Parathyroid adenoma (tissue), 2 donors: ENCODE results near the gene BANF1.
"Not testable (repeated sequence)": the region's sequence is repeated elsewhere in the genome, so short reads cannot be mapped to it uniquely, and the experiment has no call there.

ENCODE experiments used
- H2AFZ ChIP-seq: fragments of 300-600 bp; sonication (generic); one replicate; pipeline ENCODE4 v1.7.0; 2017; ENCODE audit warnings: antibody characterized with exemption, mild to moderate bottlenecking
- H3K27ac ChIP-seq: fragments of 300-600 bp; sonication (generic); one replicate; pipeline ENCODE4 v1.7.0; 2017
- H3K27me3 ChIP-seq: fragments of 300-600 bp; sonication (generic); one replicate; pipeline ENCODE4 v1.7.0; 2017; ENCODE audit warnings: low read length; ENCODE audit not compliant: control insufficient read depth, insufficient read depth
- H3K36me3 ChIP-seq: fragments of 300-600 bp; sonication (generic); one replicate; pipeline ENCODE4 v1.7.0; 2017; ENCODE audit warnings: low read length; ENCODE audit not compliant: control insufficient read depth, insufficient read depth
- H3K4me1 ChIP-seq: fragments of 300-600 bp; sonication (generic); one replicate; pipeline ENCODE4 v1.7.0; 2017; ENCODE audit warnings: control low read depth
- H3K4me2 ChIP-seq: fragments of 300-600 bp; sonication (generic); one replicate; pipeline ENCODE4 v1.7.0; 2017; ENCODE audit warnings: low read length
- H3K4me3 ChIP-seq: fragments of 300-600 bp; sonication (generic); one replicate; pipeline ENCODE4 v1.7.0; 2017; ENCODE audit warnings: low read depth, low read length
- H3K79me2 ChIP-seq: fragments of 300-600 bp; sonication (generic); one replicate; pipeline ENCODE4 v1.7.0; 2017; ENCODE audit warnings: control low read depth
- H3K9ac ChIP-seq: fragments of 300-600 bp; sonication (generic); one replicate; pipeline ENCODE4 v1.7.0; 2017; ENCODE audit warnings: mild to moderate bottlenecking
- H3K9me3 ChIP-seq: fragments of 300-600 bp; sonication (generic); one replicate; pipeline ENCODE4 v1.7.0; 2017; ENCODE audit warnings: low read length; ENCODE audit not compliant: control insufficient read depth
- TF ChIP-seq, protein P1 (sequence below): fragments of 300-600 bp; sonication (generic); IDR thresholded peaks from one replicate; pipeline ENCODE4 v1.7.0; 2017; ENCODE audit warnings: antibody characterized with exemption, mild to moderate bottlenecking
- donor health status: primary hyperparathyroidism.

The BANF1 gene

DNA sequence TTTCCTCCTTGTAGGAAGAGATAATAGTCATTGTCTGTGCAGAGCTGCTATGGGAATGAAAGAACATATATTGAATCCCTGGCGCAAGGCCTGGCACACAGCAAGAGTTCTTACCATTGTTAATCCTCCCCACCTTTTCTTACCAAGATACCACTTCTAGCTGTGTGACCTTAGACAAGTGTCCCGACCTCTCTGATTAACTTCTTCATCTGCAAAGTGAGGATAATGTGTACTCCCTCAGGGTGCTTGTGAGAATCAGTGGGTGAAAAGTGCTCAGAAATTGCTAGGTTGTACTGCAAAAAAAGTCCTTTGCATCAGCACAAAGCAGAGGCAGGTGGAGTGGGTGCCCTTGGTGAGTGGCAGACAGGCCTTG, 5.8 kb downstream of the BANF1 start:
- Histone ChIP-seq H3K27ac (peak overlapping the region; percentile 69), H3K36me3 (no peaks in the 10 kb centered on the region), H3K27me3 (no peaks in the 10 kb centered on the region), H3K9ac (no peak overlapping the region), H3K4me1 (peaks cover 3% of the 10 kb centered on the region), H3K4me2 (no peak overlapping the region), H2AFZ (peak overlapping the region; percentile 80), H3K79me2 (no peaks in the 10 kb centered on the region), H3K9me3 (no peaks in the 10 kb centered on the region), H3K4me3 (no peak overlapping the region)
- TF ChIP-seq, protein P1, sequence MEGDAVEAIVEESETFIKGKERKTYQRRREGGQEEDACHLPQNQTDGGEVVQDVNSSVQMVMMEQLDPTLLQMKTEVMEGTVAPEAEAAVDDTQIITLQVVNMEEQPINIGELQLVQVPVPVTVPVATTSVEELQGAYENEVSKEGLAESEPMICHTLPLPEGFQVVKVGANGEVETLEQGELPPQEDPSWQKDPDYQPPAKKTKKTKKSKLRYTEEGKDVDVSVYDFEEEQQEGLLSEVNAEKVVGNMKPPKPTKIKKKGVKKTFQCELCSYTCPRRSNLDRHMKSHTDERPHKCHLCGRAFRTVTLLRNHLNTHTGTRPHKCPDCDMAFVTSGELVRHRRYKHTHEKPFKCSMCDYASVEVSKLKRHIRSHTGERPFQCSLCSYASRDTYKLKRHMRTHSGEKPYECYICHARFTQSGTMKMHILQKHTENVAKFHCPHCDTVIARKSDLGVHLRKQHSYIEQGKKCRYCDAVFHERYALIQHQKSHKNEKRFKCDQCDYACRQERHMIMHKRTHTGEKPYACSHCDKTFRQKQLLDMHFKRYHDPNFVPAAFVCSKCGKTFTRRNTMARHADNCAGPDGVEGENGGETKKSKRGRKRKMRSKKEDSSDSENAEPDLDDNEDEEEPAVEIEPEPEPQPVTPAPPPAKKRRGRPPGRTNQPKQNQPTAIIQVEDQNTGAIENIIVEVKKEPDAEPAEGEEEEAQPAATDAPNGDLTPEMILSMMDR = no peak

DNA sequence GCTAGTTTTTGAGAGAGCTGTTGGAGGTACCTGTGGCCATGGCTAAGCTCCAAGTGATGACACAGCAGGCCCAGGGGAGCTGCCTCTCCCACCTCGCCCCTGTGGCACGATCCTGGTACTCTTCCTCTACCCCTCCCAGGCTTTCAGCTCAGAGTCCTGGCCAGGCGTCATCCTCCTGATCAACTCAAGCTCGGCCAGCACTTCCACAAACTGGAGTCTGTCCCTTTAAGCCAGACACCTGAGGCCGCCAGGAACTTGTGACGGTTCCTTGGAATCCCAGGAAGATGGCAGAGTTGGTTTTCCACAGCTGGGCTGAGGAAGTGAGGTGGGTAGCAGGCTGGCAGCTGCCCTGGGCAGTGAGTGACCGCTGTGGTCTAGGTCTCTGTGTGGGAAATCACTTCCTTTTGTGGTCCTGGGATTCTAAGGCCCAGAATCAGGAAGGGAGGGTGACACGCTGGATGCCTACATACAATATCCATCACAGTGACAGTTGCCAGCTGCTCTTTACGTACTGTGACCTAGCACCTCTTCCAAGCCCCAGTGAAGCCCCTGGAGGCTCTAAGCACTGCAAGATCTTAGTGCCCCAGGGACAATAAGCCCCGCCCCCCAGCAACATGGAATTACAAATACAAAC, 6.3 kb downstream of the BANF1 start:
- TF ChIP-seq, protein P1 = no peak
- Histone ChIP-seq H3K4me3 (no peak overlapping the region), H3K9me3 (no peaks in the 10 kb centered on the region), H3K9ac (no peak overlapping the region), H3K27me3 (no peaks in the 10 kb centered on the region), H2AFZ (peak overlapping the region; percentile 80), H3K36me3 (no peaks in the 10 kb centered on the region), H3K4me1 (peaks cover 3% of the 10 kb centered on the region), H3K27ac (peak overlapping the region; percentile 69), H3K4me2 (peak overlapping the region; percentile 44), H3K79me2 (no peaks in the 10 kb centered on the region)

DNA sequence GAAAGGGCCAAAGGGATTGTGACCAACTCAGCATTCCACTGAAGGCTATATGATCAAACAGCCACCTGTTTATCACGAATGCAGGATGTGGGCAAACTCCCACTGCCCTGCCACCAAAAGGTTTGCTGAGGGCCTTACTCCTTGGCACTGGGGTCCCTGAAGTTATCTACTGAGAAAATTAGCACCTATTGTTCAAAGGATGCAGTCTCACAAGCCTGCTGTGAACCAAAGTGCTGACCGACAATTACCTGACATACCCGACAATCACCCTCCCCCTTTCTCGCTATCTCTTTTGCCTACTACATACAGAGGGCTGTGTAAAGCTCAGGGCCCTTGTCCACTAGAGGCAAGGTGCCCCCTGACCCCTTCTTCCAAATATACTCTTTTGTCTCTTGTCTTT, 7.7 kb downstream of the BANF1 start:
- H3K4me2 ChIP-seq, H2AFZ ChIP-seq, H3K27me3 ChIP-seq, H3K9me3 ChIP-seq, H3K9ac ChIP-seq, H3K27ac ChIP-seq, H3K79me2 ChIP-seq, H3K36me3 ChIP-seq, H3K4me3 ChIP-seq, H3K4me1 ChIP-seq: not testable (repeated sequence)

DNA sequence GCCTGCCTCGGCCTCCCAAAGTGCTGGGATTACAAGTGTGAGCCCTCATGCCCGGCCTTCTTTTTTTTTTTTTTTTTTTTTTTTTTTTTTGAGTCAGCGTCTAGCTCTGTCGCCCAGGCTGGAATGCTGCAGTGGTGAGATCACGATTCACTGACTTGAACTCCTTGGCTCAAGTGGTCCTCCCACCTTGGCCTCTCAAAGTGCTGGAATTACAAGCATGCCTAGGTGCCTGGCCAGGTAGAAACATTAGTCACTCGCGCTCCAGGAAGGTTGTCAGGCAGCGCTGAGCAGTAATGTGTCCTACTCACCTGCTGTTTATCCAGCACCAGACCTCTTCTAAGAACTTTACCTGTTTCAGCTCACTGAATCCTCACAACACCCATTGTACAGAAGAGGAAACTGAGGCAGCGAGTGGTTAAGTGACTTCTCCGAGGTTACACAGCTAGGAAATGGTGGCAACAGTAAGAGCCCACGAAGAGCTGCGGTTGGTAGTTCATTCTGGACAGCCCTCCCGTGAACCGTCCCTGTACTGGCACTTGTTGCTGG, 9.0 kb downstream of the BANF1 start:
- no peak overlapping the region for H3K9ac ChIP-seq
- H2AFZ ChIP-seq = peak overlapping the region; percentile 75
- H3K27me3 ChIP-seq = no peaks in the 10 kb centered on the region
- no peaks in the 10 kb centered on the region for H3K9me3 ChIP-seq
- no peak overlapping the region for H3K27ac ChIP-seq
- H3K4me1 ChIP-seq = peaks cover 14% of the 10 kb centered on the region
- no peak overlapping the region for H3K4me3 ChIP-seq
- TF ChIP-seq, protein P1 = no peak
- no peaks in the 10 kb centered on the region for H3K36me3 ChIP-seq
- H3K79me2 ChIP-seq = no peaks in the 10 kb centered on the region
- H3K4me2 ChIP-seq = no peak overlapping the region

DNA sequence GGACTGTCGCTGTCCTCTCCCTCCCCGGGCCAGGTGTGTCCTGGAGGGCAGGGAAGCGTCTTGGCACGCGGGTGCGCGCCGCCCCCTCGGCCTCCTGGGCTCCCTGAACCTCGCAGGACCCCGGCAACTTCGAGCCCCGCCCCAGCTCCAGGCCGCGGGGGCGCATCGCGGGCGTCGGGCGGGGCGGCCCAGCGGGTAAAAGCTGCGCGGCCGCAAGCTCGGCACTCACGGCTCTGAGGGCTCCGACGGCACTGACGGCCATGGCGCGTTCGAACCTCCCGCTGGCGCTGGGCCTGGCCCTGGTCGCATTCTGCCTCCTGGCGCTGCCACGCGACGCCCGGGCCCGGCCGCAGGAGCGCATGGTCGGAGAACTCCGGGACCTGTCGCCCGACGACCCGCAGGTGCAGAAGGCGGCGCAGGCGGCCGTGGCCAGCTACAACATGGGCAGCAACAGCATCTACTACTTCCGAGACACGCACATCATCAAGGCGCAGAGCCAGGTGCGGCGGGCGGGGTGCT, 9.5 kb downstream of the BANF1 start, which contains the start of gene CST6:
Gene CST6, plus strand, starts transcription at position 224 of the 519 bp plus-strand sequence. Its CDS starts 37 bp downstream, at position 261.
- Histone ChIP-seq H3K9me3 (no peaks in the 10 kb centered on the region), H3K36me3 (no peaks in the 10 kb centered on the region), H3K27me3 (no peaks in the 10 kb centered on the region), H3K9ac (no peak within 1 kb of the TSS), H3K27ac (no peak within 1 kb of the TSS), H3K4me2 (no peak within 1 kb of the TSS), H3K79me2 (no peaks in the 10 kb centered on the region), H3K4me1 (peaks cover 14% of the 10 kb centered on the region), H2AFZ (peak within 1 kb of the TSS; percentile 75), H3K4me3 (no peak within 1 kb of the TSS)
- TF ChIP-seq, protein P1 = no peak
